Stimulated activated CD4-positive, alpha-beta T cell treated with anti-CD3 and anti-CD28 coated beads, Interleukin-4, amount 100 ng/mL, for 24 hours (primary cell): Measurements from ENCODE around the gene MAGOH.

Experiments
- DNase-seq: peaks from one replicate; pipeline ENCODE4 v3.0.0-alpha.2; 2020

The MAGOH gene

DNA sequence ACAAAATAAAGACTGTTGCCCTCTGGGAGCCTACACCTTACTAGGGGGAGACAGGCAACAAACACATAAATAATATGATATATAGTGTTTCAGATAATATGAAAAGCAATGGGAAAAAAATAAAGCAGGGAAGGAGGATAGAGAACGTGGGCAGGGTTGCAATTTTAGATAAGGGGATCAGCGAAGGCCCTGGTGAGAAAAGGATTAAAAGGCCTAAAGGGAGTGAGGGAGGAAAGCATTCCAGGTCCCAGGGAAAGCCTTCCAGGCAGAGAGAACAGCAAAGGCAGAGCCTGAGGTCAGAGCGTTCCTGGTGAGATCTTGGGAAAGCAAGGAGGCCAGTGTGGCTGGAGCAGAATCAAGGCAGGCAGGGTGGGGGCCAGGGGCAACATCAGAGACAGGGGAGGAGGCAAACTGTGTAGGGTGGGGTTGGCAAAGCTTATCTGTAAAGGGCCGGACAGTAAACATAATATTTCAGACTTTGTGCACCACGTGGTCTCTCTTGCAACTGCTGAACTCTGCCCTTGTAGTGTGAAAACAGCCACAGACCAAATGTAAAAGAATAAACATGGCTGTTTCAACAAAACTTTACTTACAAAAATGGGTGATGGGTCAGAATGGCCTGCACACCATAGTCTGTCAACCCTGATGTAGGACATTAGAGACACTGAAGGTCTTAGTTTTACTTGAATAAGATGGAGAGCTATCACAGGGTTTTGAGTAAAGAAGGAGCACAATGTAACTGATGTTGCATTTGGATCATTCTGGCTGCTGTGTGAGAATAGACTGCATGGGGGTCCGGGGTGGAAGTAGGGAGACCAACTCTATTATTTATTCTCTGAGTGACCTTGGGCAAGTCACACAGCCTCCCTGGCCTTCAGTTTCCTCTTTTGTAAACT lies 55.0 kb downstream of the MAGOH start:
- DNase-seq, result no peak

DNA sequence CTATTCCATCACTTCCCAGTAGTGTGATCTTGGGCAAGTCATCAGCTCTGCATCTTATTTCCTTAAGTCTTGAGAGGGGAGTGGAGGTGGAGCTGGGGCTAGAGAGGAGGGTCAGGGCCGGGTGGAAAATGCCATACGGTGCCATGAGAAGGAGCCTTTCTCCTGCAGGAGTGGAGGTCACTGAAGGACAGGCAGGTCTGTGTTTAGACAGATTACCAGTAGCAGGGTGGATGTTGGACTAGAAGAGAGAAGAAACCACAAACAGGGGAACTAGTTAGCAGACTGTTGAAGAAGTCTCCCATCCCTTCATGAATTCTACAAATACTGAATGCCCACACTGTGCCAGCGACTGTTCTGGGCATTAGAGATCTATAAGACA lies 55.6 kb downstream of the MAGOH start:
- DNase-seq, result no peak

DNA sequence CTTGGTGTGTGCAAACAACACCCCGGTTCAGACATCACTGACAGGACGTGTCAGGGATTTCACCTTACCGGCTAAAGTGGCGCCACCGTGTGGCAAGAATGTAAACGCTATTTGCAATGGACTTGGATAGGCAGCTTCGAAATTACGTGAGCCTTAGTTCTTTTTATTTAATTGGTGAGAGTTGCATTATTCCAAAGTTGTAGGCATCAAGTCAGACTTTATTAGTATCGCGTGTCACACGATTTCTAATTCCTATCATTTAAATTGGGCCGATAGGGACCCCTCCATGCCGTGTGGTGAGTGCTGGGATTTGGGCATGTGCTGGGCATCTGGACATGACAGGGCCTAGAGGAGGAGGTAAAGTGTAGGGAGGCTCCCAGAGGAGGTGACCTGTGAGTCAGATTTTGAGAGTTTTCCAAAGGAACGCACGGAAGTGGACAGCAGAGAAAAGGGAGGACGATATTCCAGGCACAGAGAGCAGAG lies 56.2 kb downstream of the MAGOH start:
- peak; percentile 85 for DNase-seq

DNA sequence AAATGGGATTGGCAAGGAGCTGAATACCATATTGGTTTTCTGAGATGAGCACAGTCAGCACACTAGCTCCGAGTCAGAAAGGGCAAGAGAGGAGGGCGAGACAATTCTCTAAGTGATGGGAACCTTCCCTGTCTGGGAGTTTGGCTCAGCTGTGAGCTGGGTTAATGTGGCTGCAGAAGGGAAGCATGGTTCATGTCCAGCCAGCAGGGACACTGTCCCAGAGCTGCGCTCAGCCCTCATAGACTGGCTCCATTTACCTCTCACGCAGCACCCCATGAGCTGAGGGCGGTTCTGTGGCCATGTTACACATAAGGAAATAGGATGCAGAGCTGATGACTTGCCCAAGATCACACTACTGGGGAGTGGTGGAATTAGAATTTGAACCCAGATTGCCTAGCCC lies 57.4 kb downstream of the MAGOH start:
- no peak for DNase-seq

DNA sequence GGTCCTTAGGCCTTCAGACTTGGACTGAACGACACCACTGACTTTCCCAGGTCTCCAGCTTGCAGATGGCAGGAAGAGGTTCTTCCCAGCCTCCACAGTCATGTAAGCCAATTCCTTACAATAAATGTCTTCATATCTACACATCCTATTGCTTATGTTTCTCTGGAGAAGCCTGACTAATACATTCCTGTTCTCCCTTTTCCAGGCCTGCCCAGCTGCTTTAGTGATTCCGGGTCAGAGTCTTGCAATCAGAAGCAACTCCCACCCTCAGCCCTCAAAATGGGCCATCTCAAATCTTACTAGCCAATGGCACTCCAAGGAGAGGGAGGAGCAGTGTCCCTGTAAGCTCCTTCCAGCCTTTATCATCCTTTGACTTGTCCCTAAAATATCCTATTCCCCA lies 58.1 kb downstream of the MAGOH start:
- no peak for DNase-seq
